Measurements from ENCODE around the gene BACH2. TPM values are rescaled to one million over a fixed set of nuclear protein-coding genes. Genes with fewer than 3 reads are reported as not detected.

Gene BACH2
- polyA plus RNA-seq, 1 donor (not counting 4 experiments of a cell fraction or from before 2014, with no cell fraction given) = 0.50 TPM

GRCh38 chr6:90170601-90171000, 126.0 kb downstream of the BACH2 start:
- H3K9me1 ChIP-seq (ENCODE audit: control insufficient read depth, extremely low read depth, insufficient read depth, low read length) = no peaks in the 10 kb centered on the region
- no peaks in the 10 kb centered on the region for H3K36me3 ChIP-seq (ENCODE audit: control insufficient read depth in 2 of 2, extremely low read depth in 1 of 2, insufficient read depth in 2 of 2, low read length in 2 of 2)
- H3K27me3 ChIP-seq (ENCODE audit: control insufficient read depth, extremely low read depth, insufficient read depth, low read length) = no peaks in the 10 kb centered on the region
- H3K4me3 ChIP-seq (ENCODE audit: control insufficient read depth in 2 of 3, extremely low read depth in 1 of 3, insufficient read depth in 2 of 3, low read depth in 1 of 3, low read length in 3 of 3) = no peak overlapping the region
- DNase-seq (ENCODE audit: low read depth, low spot score) (no peak), FAIRE-seq (no peak)
- H2AFZ ChIP-seq (ENCODE audit: control insufficient read depth, low read length) = no peak overlapping the region
- H3K4me1 ChIP-seq (ENCODE audit: control insufficient read depth, extremely low read depth, insufficient read depth, low read length) = peaks cover 16% of the 10 kb centered on the region
- no peak overlapping the region for H3K4me2 ChIP-seq (ENCODE audit: control insufficient read depth, extremely low read depth, insufficient read depth, low read depth, low read length)
- dilution Hi-C loops (cut with MboI; ENCODE audit: extremely low pct_ligation_motif_present, low sequenced_read_pairs) = no loop called here
- no peak for TF ChIP-seq EZH2 (IDR thresholded peaks at IDR 0.05; ENCODE audit: low read length)
- TF ChIP-seq, protein P1, sequence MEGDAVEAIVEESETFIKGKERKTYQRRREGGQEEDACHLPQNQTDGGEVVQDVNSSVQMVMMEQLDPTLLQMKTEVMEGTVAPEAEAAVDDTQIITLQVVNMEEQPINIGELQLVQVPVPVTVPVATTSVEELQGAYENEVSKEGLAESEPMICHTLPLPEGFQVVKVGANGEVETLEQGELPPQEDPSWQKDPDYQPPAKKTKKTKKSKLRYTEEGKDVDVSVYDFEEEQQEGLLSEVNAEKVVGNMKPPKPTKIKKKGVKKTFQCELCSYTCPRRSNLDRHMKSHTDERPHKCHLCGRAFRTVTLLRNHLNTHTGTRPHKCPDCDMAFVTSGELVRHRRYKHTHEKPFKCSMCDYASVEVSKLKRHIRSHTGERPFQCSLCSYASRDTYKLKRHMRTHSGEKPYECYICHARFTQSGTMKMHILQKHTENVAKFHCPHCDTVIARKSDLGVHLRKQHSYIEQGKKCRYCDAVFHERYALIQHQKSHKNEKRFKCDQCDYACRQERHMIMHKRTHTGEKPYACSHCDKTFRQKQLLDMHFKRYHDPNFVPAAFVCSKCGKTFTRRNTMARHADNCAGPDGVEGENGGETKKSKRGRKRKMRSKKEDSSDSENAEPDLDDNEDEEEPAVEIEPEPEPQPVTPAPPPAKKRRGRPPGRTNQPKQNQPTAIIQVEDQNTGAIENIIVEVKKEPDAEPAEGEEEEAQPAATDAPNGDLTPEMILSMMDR (optimal IDR thresholded peaks at IDR 0.05 in 1 of 3, IDR thresholded peaks at IDR 0.05 in 1 of 3, conservative IDR thresholded peaks at IDR 0.05 in 1 of 3; ENCODE audit: extremely low read depth in 1 of 3, insufficient read depth in 2 of 3, low read length in 3 of 3) = no peak
- H3K9ac ChIP-seq (ENCODE audit: control insufficient read depth, extremely low read depth, insufficient read depth, low read length) = no peak overlapping the region
- H4K20me1 ChIP-seq (ENCODE audit: control insufficient read depth, extremely low read depth, insufficient read depth, low read length) = no peaks in the 10 kb centered on the region
- H3K9me3 ChIP-seq (ENCODE audit: control insufficient read depth, low read depth, low read length) = no peaks in the 10 kb centered on the region
- no peaks in the 10 kb centered on the region for H3K79me2 ChIP-seq (ENCODE audit: control insufficient read depth, insufficient read depth, low read length)
- H3K27ac ChIP-seq (ENCODE audit: control insufficient read depth, insufficient read depth, low read length) = no peak overlapping the region

DNA sequence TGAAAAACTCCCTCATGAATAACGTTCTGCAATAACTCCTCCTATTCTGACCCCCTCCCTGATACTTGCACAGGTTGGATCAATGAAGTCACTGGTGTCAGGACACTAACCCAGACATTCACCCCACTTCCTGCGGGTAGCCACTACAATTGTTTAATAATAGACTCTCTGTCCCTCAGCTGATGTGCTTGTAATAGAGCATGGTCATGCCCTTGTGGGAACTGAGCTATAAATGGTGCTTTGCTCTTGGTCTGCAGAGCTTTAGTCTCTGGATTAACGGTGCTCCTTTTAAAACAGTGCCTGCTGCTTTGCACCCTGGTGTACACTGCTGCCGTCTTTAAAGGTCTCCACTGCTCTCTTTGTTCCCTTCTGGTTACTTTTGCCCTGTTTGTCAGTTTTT, 127.3 kb downstream of the BACH2 start:
- H2AFZ ChIP-seq (ENCODE audit: control insufficient read depth, low read length) = no peak overlapping the region
- no peak overlapping the region for H3K4me2 ChIP-seq (ENCODE audit: control insufficient read depth, extremely low read depth, insufficient read depth, low read depth, low read length)
- no peak overlapping the region for H3K4me3 ChIP-seq (ENCODE audit: control insufficient read depth in 2 of 3, extremely low read depth in 1 of 3, insufficient read depth in 2 of 3, low read depth in 1 of 3, low read length in 3 of 3)
- dilution Hi-C loops (cut with MboI; ENCODE audit: extremely low pct_ligation_motif_present, low sequenced_read_pairs) = no loop called here
- H3K4me1 ChIP-seq (ENCODE audit: control insufficient read depth, extremely low read depth, insufficient read depth, low read length) = peaks cover 8% of the 10 kb centered on the region
- no peaks in the 10 kb centered on the region for H3K9me3 ChIP-seq (ENCODE audit: control insufficient read depth, low read depth, low read length)
- no peak overlapping the region for H3K9ac ChIP-seq (ENCODE audit: control insufficient read depth, extremely low read depth, insufficient read depth, low read length)
- no peaks in the 10 kb centered on the region for H3K36me3 ChIP-seq (ENCODE audit: control insufficient read depth in 2 of 2, extremely low read depth in 1 of 2, insufficient read depth in 2 of 2, low read length in 2 of 2)
- H3K9me1 ChIP-seq (ENCODE audit: control insufficient read depth, extremely low read depth, insufficient read depth, low read length) = no peaks in the 10 kb centered on the region
- FAIRE-seq (no peak), DNase-seq (ENCODE audit: low read depth, low spot score) (no peak)
- H4K20me1 ChIP-seq (ENCODE audit: control insufficient read depth, extremely low read depth, insufficient read depth, low read length) = no peaks in the 10 kb centered on the region
- H3K79me2 ChIP-seq (ENCODE audit: control insufficient read depth, insufficient read depth, low read length) = no peaks in the 10 kb centered on the region
- H3K27ac ChIP-seq (ENCODE audit: control insufficient read depth, insufficient read depth, low read length) = no peak overlapping the region
- no peaks in the 10 kb centered on the region for H3K27me3 ChIP-seq (ENCODE audit: control insufficient read depth, extremely low read depth, insufficient read depth, low read length)
- TF ChIP-seq EZH2 (IDR thresholded peaks at IDR 0.05; ENCODE audit: low read length) = no peak
- TF ChIP-seq, protein P1 (optimal IDR thresholded peaks at IDR 0.05 in 1 of 3, IDR thresholded peaks at IDR 0.05 in 1 of 3, conservative IDR thresholded peaks at IDR 0.05 in 1 of 3; ENCODE audit: extremely low read depth in 1 of 3, insufficient read depth in 2 of 3, low read length in 3 of 3) = no peak

All from keratinocyte (primary cell).